ENCODE measurements around the gene VSIR.

The VSIR gene

DNA sequence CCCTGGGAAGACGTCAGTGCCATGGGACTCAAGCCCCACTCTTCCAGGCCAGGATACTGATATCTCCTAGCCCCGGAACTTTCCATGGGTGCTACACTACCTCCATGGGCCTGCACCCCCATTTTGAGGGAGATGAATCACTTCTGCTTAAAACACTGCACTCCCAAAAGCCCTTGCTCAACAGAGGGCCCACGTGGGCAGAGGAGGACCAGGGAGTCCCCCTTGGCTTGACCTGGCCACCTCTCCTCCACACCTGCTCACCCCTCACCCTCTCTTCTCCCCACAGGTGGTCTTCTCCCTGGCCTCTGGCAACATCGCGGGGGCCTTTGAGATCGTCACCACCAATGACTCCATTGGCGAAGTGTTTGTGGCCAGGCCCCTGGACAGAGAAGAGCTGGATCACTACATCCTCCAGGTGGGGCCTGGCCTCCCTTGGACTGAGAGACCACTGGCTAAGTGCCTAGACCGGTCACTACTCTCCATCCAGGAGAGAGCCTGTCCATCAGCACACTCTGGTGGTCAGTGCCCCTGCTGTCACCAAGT is 33.9 kb downstream of the VSIR start:
- Histone ChIP-seq H3K4me1 (ENCODE audit: control insufficient read depth, low read depth, low read length) (no peaks in the 10 kb centered on the region), H3K9ac (ENCODE audit: low read length) (no peak overlapping the region), H3K4me3 (ENCODE audit: low read length) (no peak overlapping the region), H3K27ac (ENCODE audit: low read length) (no peak overlapping the region), H3K36me3 (ENCODE audit: control insufficient read depth, low read depth, low read length) (no peaks in the 10 kb centered on the region), H3K27me3 (ENCODE audit: control insufficient read depth, insufficient read depth, low read length) (no peaks in the 10 kb centered on the region), H3K9me3 (ENCODE audit: control insufficient read depth, low read depth, low read length) (no peaks in the 10 kb centered on the region)

DNA sequence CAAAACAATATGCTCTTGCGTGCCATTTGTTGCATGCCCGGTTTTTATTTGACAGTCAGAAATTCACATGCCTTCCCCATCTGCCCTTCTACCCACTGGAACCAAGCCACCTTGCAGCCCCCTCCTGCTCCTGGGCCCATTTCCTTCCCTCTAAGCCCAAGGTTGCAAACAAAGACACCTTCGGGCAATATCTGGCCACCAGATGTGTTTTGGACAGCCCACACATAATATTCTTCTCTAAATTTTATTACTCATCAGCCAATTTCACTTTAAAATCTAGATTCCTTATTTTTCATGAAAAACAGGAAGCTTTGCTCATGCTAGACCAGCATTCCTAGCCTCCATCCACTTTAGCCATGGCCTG is 35.5 kb downstream of the VSIR start:
- H3K4me3 ChIP-seq (ENCODE audit: low read length) = no peak overlapping the region
- H3K27ac ChIP-seq (ENCODE audit: low read length) = no peak overlapping the region
- no peaks in the 10 kb centered on the region for H3K27me3 ChIP-seq (ENCODE audit: control insufficient read depth, insufficient read depth, low read length)
- H3K36me3 ChIP-seq (ENCODE audit: control insufficient read depth, low read depth, low read length) = no peaks in the 10 kb centered on the region
- H3K9ac ChIP-seq (ENCODE audit: low read length) = no peak overlapping the region
- H3K9me3 ChIP-seq (ENCODE audit: control insufficient read depth, low read depth, low read length) = no peaks in the 10 kb centered on the region
- no peaks in the 10 kb centered on the region for H3K4me1 ChIP-seq (ENCODE audit: control insufficient read depth, low read depth, low read length)

DNA sequence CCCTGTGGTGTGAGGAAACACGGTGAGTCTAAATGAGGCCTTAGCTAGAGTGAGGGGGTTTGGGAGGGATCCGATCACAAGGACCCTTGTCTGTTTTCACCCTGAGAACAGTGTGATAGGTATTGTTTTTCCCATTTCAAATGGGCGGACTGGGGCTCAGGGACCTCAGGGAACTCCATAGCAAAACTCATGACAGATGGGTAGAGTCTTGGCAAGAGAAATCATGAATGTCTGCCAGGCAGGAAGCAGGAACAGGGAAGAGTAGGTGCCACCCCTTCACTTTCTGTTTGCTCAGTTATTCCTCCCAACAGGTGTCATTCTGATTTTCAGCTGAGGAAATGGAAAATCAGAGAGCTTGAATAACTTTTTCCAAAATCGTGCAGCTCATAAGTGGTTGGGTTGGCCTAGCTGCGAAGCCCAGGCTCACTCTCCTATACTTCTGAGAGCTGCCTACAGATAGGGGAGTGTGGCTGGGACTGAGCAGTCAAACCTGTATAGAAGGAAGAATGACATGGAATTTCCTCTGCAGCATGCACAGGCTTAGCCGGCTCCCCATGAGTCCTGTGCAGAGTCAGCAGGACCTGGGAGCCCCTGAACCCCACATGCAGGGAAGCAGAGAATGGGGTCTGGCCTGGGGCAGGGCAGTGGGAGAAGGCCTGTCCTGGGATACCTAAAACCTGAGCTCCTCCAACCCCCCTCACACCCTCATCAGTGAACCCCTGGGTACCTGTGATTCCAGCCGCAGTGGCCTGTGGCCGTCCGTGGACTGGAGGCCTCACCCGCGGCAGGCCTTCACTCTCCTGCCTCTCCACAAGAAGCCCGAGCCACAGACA is 36.1 kb downstream of the VSIR start:
- Histone ChIP-seq H3K4me1 (ENCODE audit: control insufficient read depth, low read depth, low read length) (no peaks in the 10 kb centered on the region), H3K4me3 (ENCODE audit: low read length) (no peak overlapping the region), H3K27me3 (ENCODE audit: control insufficient read depth, insufficient read depth, low read length) (no peaks in the 10 kb centered on the region), H3K36me3 (ENCODE audit: control insufficient read depth, low read depth, low read length) (no peaks in the 10 kb centered on the region), H3K9ac (ENCODE audit: low read length) (no peak overlapping the region), H3K27ac (ENCODE audit: low read length) (no peak overlapping the region), H3K9me3 (ENCODE audit: control insufficient read depth, low read depth, low read length) (no peaks in the 10 kb centered on the region)

DNA sequence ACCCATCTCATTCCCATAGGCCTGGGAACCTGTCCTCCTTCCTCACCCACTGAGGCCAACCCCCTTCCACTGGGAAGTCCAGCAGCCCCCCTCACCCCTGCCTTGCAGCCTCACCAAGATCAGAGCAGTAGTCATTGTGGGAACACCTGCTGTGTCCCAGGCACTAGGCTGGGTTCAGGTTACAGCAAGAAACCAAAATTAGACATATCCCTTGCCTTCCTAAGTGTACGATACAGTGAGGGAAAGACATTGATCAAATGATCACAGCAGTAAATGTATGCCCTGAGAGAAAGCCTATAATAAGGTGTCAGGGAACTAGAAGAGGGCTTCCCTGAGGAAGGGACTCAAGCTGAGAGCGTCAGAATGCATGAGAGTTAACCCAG is 36.8 kb downstream of the VSIR start:
- Histone ChIP-seq H3K4me3 (ENCODE audit: low read length) (no peak overlapping the region), H3K4me1 (ENCODE audit: control insufficient read depth, low read depth, low read length) (no peaks in the 10 kb centered on the region), H3K36me3 (ENCODE audit: control insufficient read depth, low read depth, low read length) (no peaks in the 10 kb centered on the region), H3K27me3 (ENCODE audit: control insufficient read depth, insufficient read depth, low read length) (no peaks in the 10 kb centered on the region), H3K27ac (ENCODE audit: low read length) (no peak overlapping the region), H3K9ac (ENCODE audit: low read length) (no peak overlapping the region), H3K9me3 (ENCODE audit: control insufficient read depth, low read depth, low read length) (no peaks in the 10 kb centered on the region)

DNA sequence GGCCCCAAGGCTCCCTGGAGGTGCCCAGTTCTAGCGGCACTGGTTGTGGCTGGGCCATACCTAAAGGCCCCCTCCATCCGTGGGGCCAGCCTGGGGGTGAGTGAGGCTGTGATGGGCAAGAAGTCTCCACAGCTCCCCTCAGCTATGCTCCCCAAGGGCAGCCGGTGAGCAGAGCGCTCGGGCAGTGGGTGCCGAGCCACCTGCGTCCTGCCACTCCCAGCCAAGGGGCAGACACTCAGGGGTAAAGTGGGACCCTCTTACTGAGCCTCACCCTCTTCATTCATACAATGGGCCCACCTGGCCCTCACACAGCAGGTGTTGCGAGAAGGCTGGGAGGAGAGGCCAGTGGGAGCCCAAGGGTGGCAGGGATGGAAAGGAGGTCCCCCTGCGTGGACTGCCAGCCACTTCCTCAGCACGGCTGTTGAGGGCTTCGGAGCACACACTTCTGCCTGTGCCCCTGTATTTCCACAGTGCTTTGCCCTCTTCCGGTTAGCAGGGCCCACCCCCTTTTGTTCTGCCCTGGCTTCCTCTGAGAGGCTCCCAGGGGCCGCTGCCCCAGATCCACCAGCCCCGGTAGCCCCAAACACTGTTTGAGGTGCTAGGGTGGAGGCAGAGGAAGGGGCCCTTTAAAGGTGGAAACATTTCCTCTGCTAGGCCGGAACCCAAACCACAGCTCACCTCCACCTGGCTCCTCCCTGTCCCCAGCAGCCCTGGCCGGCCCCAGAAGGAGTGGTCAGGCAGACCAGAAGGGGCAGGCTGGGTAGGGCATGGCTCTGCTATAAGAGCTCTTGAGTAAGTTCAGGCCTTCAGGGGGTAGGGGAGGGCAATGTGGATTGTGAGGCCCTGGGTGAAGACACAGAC is 37.4 kb downstream of the VSIR start:
- Histone ChIP-seq H3K27ac (ENCODE audit: low read length) (no peak overlapping the region), H3K27me3 (ENCODE audit: control insufficient read depth, insufficient read depth, low read length) (no peaks in the 10 kb centered on the region), H3K4me3 (ENCODE audit: low read length) (no peak overlapping the region), H3K9ac (ENCODE audit: low read length) (no peak overlapping the region), H3K4me1 (ENCODE audit: control insufficient read depth, low read depth, low read length) (no peaks in the 10 kb centered on the region), H3K36me3 (ENCODE audit: control insufficient read depth, low read depth, low read length) (no peaks in the 10 kb centered on the region), H3K9me3 (ENCODE audit: control insufficient read depth, low read depth, low read length) (no peaks in the 10 kb centered on the region)

DNA sequence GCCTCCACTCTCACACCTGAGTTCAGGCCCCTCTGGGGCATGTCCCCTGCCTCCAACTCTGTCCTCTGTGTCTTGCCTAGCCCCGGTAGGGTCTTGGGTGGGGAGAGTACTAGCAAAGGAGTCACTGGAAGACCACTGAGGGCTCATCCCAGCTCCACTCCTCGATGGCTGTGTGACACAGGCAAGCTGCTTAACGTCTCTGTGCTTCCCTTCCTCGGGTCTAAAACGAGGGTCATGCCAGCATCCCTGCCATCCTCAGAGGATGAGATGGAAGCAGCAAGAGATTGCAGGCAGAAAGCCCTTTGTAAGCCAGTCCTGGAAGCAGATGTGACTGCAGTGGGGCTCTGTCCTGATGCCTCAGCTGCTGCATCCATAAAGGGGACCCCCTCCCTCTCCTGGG is 38.5 kb downstream of the VSIR start:
- no peak overlapping the region for H3K9ac ChIP-seq (ENCODE audit: low read length)
- H3K4me3 ChIP-seq (ENCODE audit: low read length) = no peak overlapping the region
- no peaks in the 10 kb centered on the region for H3K36me3 ChIP-seq (ENCODE audit: control insufficient read depth, low read depth, low read length)
- no peaks in the 10 kb centered on the region for H3K27me3 ChIP-seq (ENCODE audit: control insufficient read depth, insufficient read depth, low read length)
- no peak overlapping the region for H3K27ac ChIP-seq (ENCODE audit: low read length)
- H3K4me1 ChIP-seq (ENCODE audit: control insufficient read depth, low read depth, low read length) = no peaks in the 10 kb centered on the region
- H3K9me3 ChIP-seq (ENCODE audit: control insufficient read depth, low read depth, low read length) = no peaks in the 10 kb centered on the region

DNA sequence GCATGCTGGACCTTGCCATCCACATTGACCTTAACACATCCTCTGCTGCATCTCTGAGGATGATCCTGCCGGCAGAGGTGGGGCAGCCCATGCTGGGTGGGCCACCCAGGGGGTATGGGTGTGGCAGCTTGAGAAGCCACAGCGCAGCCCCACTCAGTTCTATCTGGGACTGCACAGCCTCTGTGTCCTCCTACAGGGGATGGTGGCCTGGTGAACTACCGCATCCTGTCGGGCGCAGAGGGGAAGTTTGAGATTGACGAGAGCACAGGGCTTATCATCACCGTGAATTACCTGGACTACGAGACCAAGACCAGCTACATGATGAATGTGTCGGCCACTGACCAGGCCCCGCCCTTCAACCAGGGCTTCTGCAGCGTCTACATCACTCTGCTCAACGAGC is 41.5 kb downstream of the VSIR start:
- Histone ChIP-seq H3K9me3 (ENCODE audit: control insufficient read depth, low read depth, low read length) (no peaks in the 10 kb centered on the region), H3K27ac (ENCODE audit: low read length) (no peak overlapping the region), H3K36me3 (ENCODE audit: control insufficient read depth, low read depth, low read length) (no peaks in the 10 kb centered on the region), H3K4me3 (ENCODE audit: low read length) (no peak overlapping the region), H3K9ac (ENCODE audit: low read length) (no peak overlapping the region), H3K4me1 (ENCODE audit: control insufficient read depth, low read depth, low read length) (no peaks in the 10 kb centered on the region), H3K27me3 (ENCODE audit: control insufficient read depth, insufficient read depth, low read length) (no peaks in the 10 kb centered on the region)

DNA sequence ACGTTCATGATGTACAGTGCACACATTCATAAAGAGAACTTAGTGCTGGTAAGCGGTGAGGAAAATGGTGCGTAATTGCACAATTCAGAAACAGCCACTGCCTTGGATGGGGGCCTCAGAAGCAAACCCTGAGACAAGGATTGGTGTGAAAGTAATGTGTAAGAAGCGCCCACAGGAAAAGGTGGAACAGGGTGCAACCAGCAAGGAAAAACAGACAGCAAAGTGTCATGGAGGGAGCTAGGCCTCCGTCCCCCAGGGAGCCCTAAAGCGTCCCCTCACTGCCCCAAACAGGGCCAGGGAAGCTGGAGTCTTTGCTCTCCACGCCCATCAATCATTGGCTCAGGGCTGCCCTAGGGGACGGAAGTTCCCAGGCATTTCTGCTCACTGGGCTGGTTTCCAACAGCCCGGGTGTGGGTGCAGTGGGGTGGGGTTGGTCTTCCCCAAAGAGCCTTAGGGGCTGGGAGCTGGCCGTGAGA is 44.1 kb downstream of the VSIR start:
- H3K27me3 ChIP-seq (ENCODE audit: control insufficient read depth, insufficient read depth, low read length) = no peaks in the 10 kb centered on the region
- no peak overlapping the region for H3K9ac ChIP-seq (ENCODE audit: low read length)
- H3K36me3 ChIP-seq (ENCODE audit: control insufficient read depth, low read depth, low read length) = no peaks in the 10 kb centered on the region
- H3K4me3 ChIP-seq (ENCODE audit: low read length) = no peak overlapping the region
- H3K4me1 ChIP-seq (ENCODE audit: control insufficient read depth, low read depth, low read length) = no peaks in the 10 kb centered on the region
- H3K27ac ChIP-seq (ENCODE audit: low read length) = no peak overlapping the region
- no peaks in the 10 kb centered on the region for H3K9me3 ChIP-seq (ENCODE audit: control insufficient read depth, low read depth, low read length)

DNA sequence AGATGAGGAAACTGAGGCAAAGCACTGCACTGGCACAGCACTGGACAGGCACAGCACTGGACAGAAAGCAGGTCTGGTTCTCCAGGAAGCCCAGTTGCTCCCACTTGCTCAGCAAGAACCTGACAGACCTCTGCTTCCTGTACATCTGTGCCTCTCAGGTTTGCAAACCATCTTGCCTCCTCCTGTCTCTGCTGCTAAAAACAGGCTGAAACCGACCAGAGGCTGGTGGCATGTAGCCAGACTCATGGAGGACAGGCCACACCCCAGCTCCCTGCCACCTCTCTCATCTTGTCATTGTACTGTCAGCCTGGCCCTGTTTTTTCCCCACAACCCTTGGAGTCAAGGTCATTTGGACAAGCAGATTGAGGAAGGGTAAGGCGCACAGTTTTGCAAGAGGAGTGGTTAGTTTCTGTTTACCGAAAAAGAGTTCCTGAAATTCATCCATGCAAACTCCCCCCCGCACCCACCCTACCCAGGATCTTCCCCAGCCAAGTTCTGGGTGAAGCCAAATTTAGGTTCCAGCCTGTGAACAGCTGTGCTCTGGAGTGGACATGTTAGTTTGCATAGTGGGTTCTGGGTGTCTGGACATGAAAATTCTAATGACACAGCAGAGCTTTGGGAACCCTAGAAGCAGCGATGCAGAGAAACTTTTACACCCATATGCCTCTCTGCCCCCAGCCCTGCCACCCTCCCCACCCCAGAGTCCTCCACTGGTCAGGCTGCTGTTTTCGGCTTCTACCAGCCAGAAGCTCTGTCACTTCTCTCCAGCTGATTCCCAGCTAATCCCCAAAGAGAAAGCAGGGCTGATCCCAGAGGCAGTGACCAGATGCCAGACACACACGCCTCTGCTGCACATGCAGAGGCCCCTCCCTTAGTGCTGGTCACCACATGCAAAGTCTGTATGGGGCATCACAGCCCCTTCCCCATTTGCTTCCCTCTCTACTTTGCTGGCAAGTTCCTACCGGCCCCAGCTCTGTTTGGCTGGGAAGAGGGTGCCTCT is 45.3 kb downstream of the VSIR start:
- Histone ChIP-seq H3K27ac (ENCODE audit: low read length) (no peak overlapping the region), H3K36me3 (ENCODE audit: control insufficient read depth, low read depth, low read length) (no peaks in the 10 kb centered on the region), H3K4me1 (ENCODE audit: control insufficient read depth, low read depth, low read length) (no peaks in the 10 kb centered on the region), H3K9ac (ENCODE audit: low read length) (no peak overlapping the region), H3K27me3 (ENCODE audit: control insufficient read depth, insufficient read depth, low read length) (no peaks in the 10 kb centered on the region), H3K9me3 (ENCODE audit: control insufficient read depth, low read depth, low read length) (no peaks in the 10 kb centered on the region), H3K4me3 (ENCODE audit: low read length) (no peak overlapping the region)

DNA sequence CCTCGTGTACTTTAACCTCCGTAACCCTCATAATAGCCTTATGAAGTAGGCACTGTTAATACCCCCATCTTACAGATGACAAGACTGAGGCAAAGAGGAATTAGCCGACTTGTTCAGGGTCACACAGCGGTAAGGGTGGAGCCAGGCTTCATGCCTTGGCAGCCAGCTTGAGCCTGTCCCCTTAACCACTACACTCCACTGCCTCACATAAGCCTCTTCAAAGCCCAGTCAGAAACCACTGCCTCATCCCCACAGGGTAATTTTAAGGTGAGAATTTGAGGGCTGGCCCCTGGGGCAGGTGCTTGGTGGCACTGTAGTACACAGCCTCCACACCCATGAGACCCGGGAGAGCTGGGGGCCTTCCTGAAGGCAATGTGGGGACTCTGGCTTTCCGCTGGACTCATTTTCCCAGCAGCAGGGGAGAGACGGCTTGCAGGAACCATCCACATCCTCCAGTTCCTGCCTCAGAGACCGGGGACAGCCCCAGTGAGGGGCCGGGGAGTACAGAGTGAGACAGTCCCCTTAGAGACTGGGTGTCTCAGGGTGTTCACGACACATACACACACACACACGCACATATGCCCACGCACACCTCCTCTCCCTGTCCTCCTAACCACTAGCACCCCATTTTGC is 46.1 kb downstream of the VSIR start:
- no peaks in the 10 kb centered on the region for H3K27me3 ChIP-seq (ENCODE audit: control insufficient read depth, insufficient read depth, low read length)
- no peaks in the 10 kb centered on the region for H3K36me3 ChIP-seq (ENCODE audit: control insufficient read depth, low read depth, low read length)
- H3K4me3 ChIP-seq (ENCODE audit: low read length) = no peak overlapping the region
- H3K27ac ChIP-seq (ENCODE audit: low read length) = no peak overlapping the region
- H3K9me3 ChIP-seq (ENCODE audit: control insufficient read depth, low read depth, low read length) = no peaks in the 10 kb centered on the region
- no peaks in the 10 kb centered on the region for H3K4me1 ChIP-seq (ENCODE audit: control insufficient read depth, low read depth, low read length)
- no peak overlapping the region for H3K9ac ChIP-seq (ENCODE audit: low read length)

All from iPS-18a (cell line).